ENCODE measurements around the gene MUC5B.

MUC5B gene

GRCh38 chr11:1253103-1253485, 30.2 kb downstream of the MUC5B start:
- TF ChIP-seq POLR2AphosphoS5 (IDR thresholded peaks at IDR 0.05; ENCODE audit: low read depth, low read length) (no peak), TAF1 (IDR thresholded peaks at IDR 0.05; ENCODE audit: borderline replicate concordance, low read depth, low read length) (no peak), POLR2A (IDR thresholded peaks at IDR 0.05; ENCODE audit: low read depth, low read length) (no peak)

GRCh38 chr11:1254086-1254648, 31.3 kb downstream of the MUC5B start:
- TF ChIP-seq POLR2AphosphoS5 (IDR thresholded peaks at IDR 0.05; ENCODE audit: low read depth, low read length) (no peak), TAF1 (IDR thresholded peaks at IDR 0.05; ENCODE audit: borderline replicate concordance, low read depth, low read length) (no peak), POLR2A (IDR thresholded peaks at IDR 0.05; ENCODE audit: low read depth, low read length) (no peak)
- DNase-seq (ENCODE audit: insufficient read length) = no peak
- no peak for FAIRE-seq

More at GRCh38 chr11:1253103-1253485, 30.2 kb downstream of the MUC5B start:
- DNase-seq (ENCODE audit: insufficient read length) (no peak), FAIRE-seq (no peak)

- DNase-seq (ENCODE audit: insufficient read length) (no peak), FAIRE-seq (no peak)
- TF ChIP-seq TAF1 (IDR thresholded peaks at IDR 0.05; ENCODE audit: borderline replicate concordance, low read depth, low read length) (no peak), POLR2A (IDR thresholded peaks at IDR 0.05; ENCODE audit: low read depth, low read length) (no peak), POLR2AphosphoS5 (IDR thresholded peaks at IDR 0.05; ENCODE audit: low read depth, low read length) (no peak)
These were observed 31.9 kb downstream of the MUC5B start for GRCh38 chr11:1254733-1255132.

- TF ChIP-seq POLR2A (IDR thresholded peaks at IDR 0.05; ENCODE audit: low read depth, low read length) (no peak), POLR2AphosphoS5 (IDR thresholded peaks at IDR 0.05; ENCODE audit: low read depth, low read length) (no peak)
- FAIRE-seq = no peak
- DNase-seq (ENCODE audit: insufficient read length) = no peak
These were observed 32.3 kb downstream of the MUC5B start for GRCh38 chr11:1255151-1255550.

GRCh38 chr11:1256257-1257045, 33.6 kb downstream of the MUC5B start:
- TF ChIP-seq POLR2AphosphoS5 (IDR thresholded peaks at IDR 0.05; ENCODE audit: low read depth, low read length) = no peak
- TF ChIP-seq POLR2A (IDR thresholded peaks at IDR 0.05; ENCODE audit: low read depth, low read length) = no peak
- FAIRE-seq = no peak
- DNase-seq (ENCODE audit: insufficient read length) = no peak

- FAIRE-seq = no peak
- no peak for DNase-seq (ENCODE audit: insufficient read length)
- TF ChIP-seq POLR2A (IDR thresholded peaks at IDR 0.05; ENCODE audit: low read depth, low read length) = no peak
- no peak for TF ChIP-seq POLR2AphosphoS5 (IDR thresholded peaks at IDR 0.05; ENCODE audit: low read depth, low read length)
- TF ChIP-seq TAF1 (IDR thresholded peaks at IDR 0.05; ENCODE audit: borderline replicate concordance, low read depth, low read length) = no peak
These were observed 34.5 kb downstream of the MUC5B start for GRCh38 chr11:1257366-1257765.

GRCh38 chr11:1257916-1258315, 35.0 kb downstream of the MUC5B start:
- no peak for FAIRE-seq
- TF ChIP-seq POLR2AphosphoS5 (IDR thresholded peaks at IDR 0.05; ENCODE audit: low read depth, low read length) (no peak), TAF1 (IDR thresholded peaks at IDR 0.05; ENCODE audit: borderline replicate concordance, low read depth, low read length) (no peak), POLR2A (IDR thresholded peaks at IDR 0.05; ENCODE audit: low read depth, low read length) (no peak)
- no peak for DNase-seq (ENCODE audit: insufficient read length)

- DNase-seq (ENCODE audit: insufficient read length) = no peak
- FAIRE-seq = no peak
- TF ChIP-seq TAF1 (IDR thresholded peaks at IDR 0.05; ENCODE audit: borderline replicate concordance, low read depth, low read length) (no peak), POLR2A (IDR thresholded peaks at IDR 0.05; ENCODE audit: low read depth, low read length) (no peak), POLR2AphosphoS5 (IDR thresholded peaks at IDR 0.05; ENCODE audit: low read depth, low read length) (no peak)
These were observed 35.7 kb downstream of the MUC5B start for GRCh38 chr11:1258401-1259075.

GRCh38 chr11:1259076-1259461, 36.2 kb downstream of the MUC5B start:
- TF ChIP-seq POLR2AphosphoS5 (IDR thresholded peaks at IDR 0.05; ENCODE audit: low read depth, low read length) (no peak), TAF1 (IDR thresholded peaks at IDR 0.05; ENCODE audit: borderline replicate concordance, low read depth, low read length) (no peak), POLR2A (IDR thresholded peaks at IDR 0.05; ENCODE audit: low read depth, low read length) (no peak)
- DNase-seq (ENCODE audit: insufficient read length) = no peak
- no peak for FAIRE-seq

GRCh38 chr11:1259561-1259960, 36.7 kb downstream of the MUC5B start:
- no peak for FAIRE-seq
- no peak for TF ChIP-seq TAF1 (IDR thresholded peaks at IDR 0.05; ENCODE audit: borderline replicate concordance, low read depth, low read length)
- no peak for TF ChIP-seq POLR2A (IDR thresholded peaks at IDR 0.05; ENCODE audit: low read depth, low read length)
- TF ChIP-seq POLR2AphosphoS5 (IDR thresholded peaks at IDR 0.05; ENCODE audit: low read depth, low read length) = no peak
- no peak for DNase-seq (ENCODE audit: insufficient read length)

- FAIRE-seq = no peak
- no peak for DNase-seq (ENCODE audit: insufficient read length)
- TF ChIP-seq POLR2AphosphoS5 (IDR thresholded peaks at IDR 0.05; ENCODE audit: low read depth, low read length) = no peak
- TF ChIP-seq POLR2A (IDR thresholded peaks at IDR 0.05; ENCODE audit: low read depth, low read length) = no peak
- TF ChIP-seq TAF1 (IDR thresholded peaks at IDR 0.05; ENCODE audit: borderline replicate concordance, low read depth, low read length) = no peak
These were observed 37.2 kb downstream of the MUC5B start for GRCh38 chr11:1260023-1260501.

- TF ChIP-seq POLR2AphosphoS5 (IDR thresholded peaks at IDR 0.05; ENCODE audit: low read depth, low read length) (no peak), POLR2A (IDR thresholded peaks at IDR 0.05; ENCODE audit: low read depth, low read length) (no peak), TAF1 (IDR thresholded peaks at IDR 0.05; ENCODE audit: borderline replicate concordance, low read depth, low read length) (no peak)
- FAIRE-seq (no peak), DNase-seq (ENCODE audit: insufficient read length) (no peak)
These were observed 37.8 kb downstream of the MUC5B start for GRCh38 chr11:1260620-1261019.
